HG02938 (cell line): ENCODE data around the gene PALLD.

Source experiments
- ATAC-seq: cut with Tn5 transposase; IDR thresholded peaks from one replicate; pipeline ENCODE4 v1.9.1; 2021; ENCODE audit warnings: mild to moderate bottlenecking, moderate library complexity; ENCODE audit not compliant: unreplicated experiment

PALLD gene

GRCh38 chr4:168553714-168554370 lies 57.0 kb downstream of the PALLD start:
- no peak for ATAC-seq

- ATAC-seq, result no peak
These were observed 58.6 kb downstream of the PALLD start for GRCh38 chr4:168555437-168555836.

- no peak for ATAC-seq
These were observed 60.8 kb downstream of the PALLD start for GRCh38 chr4:168557658-168558057.

- no peak for ATAC-seq
These were observed 61.7 kb downstream of the PALLD start for GRCh38 chr4:168558599-168558998.

GRCh38 chr4:168560184-168561180 lies 63.6 kb downstream of the PALLD start:
- ATAC-seq, result no peak

GRCh38 chr4:168562041-168562571 lies 65.3 kb downstream of the PALLD start:
- ATAC-seq, result no peak

- no peak for ATAC-seq
These were observed 67.2 kb downstream of the PALLD start for GRCh38 chr4:168564023-168564422.

- ATAC-seq, result no peak
These were observed 68.3 kb downstream of the PALLD start for GRCh38 chr4:168565130-168565529.

GRCh38 chr4:168566726-168567125 lies 69.9 kb downstream of the PALLD start:
- ATAC-seq, result no peak

GRCh38 chr4:168569066-168569930 lies 72.4 kb downstream of the PALLD start:
- no peak for ATAC-seq

- ATAC-seq, result no peak
These were observed 73.1 kb downstream of the PALLD start for GRCh38 chr4:168569931-168570276.

GRCh38 chr4:168570466-168570865 lies 73.6 kb downstream of the PALLD start:
- no peak for ATAC-seq

- no peak for ATAC-seq
These were observed 75.2 kb downstream of the PALLD start for GRCh38 chr4:168572002-168572401.

GRCh38 chr4:168573870-168574269 lies 77.0 kb downstream of the PALLD start:
- no peak for ATAC-seq

- ATAC-seq, result no peak
These were observed 77.9 kb downstream of the PALLD start for GRCh38 chr4:168574581-168575295.

- ATAC-seq, result no peak
These were observed 78.6 kb downstream of the PALLD start for GRCh38 chr4:168575473-168575872.

GRCh38 chr4:168577624-168578023 lies 80.8 kb downstream of the PALLD start:
- no peak for ATAC-seq

GRCh38 chr4:168580228-168580627 lies 83.4 kb downstream of the PALLD start:
- ATAC-seq, result no peak

GRCh38 chr4:168584321-168584771 lies 87.5 kb downstream of the PALLD start:
- ATAC-seq, result peak; percentile 62
